HG02610 (cell line): Measurements from ENCODE around the gene RIMKLB.
"Not testable (repeated sequence)": the region's sequence is repeated elsewhere in the genome, so short reads cannot be mapped to it uniquely, and the experiment has no call there.

Source experiments
- ATAC-seq: cut with Tn5 transposase; IDR thresholded peaks from one replicate; pipeline ENCODE4 v1.9.1; 2021; ENCODE audit warnings: mild to moderate bottlenecking, moderate library complexity; ENCODE audit not compliant: unreplicated experiment

The RIMKLB gene

GRCh38 chr12:8689681-8690080 is 8.1 kb upstream of the RIMKLB start:
- ATAC-seq, result no peak

GRCh38 chr12:8692573-8692972 is 5.2 kb upstream of the RIMKLB start:
- no peak for ATAC-seq

GRCh38 chr12:8695116-8695515 is 2.7 kb upstream of the RIMKLB start:
- no peak for ATAC-seq

GRCh38 chr12:8696442-8697090 is 1.2 kb upstream of the RIMKLB start:
- ATAC-seq, result no peak

- ATAC-seq, result no peak
These were observed 693 bp upstream of the RIMKLB start for GRCh38 chr12:8697120-8697475.

- ATAC-seq, result no peak
These were observed 501 bp downstream of the RIMKLB start for GRCh38 chr12:8698132-8698851.

GRCh38 chr12:8698879-8699278 is 1.1 kb downstream of the RIMKLB start:
- no peak for ATAC-seq

- no peak for ATAC-seq
These were observed 1.9 kb downstream of the RIMKLB start for GRCh38 chr12:8699714-8700113.

- no peak for ATAC-seq
These were observed 3.4 kb downstream of the RIMKLB start for GRCh38 chr12:8701046-8701660.

- no peak for ATAC-seq
These were observed 4.4 kb downstream of the RIMKLB start for GRCh38 chr12:8702159-8702558.

- no peak for ATAC-seq
These were observed 11.5 kb downstream of the RIMKLB start for GRCh38 chr12:8709124-8709830.

GRCh38 chr12:8712572-8712971 is 14.8 kb downstream of the RIMKLB start:
- ATAC-seq, result no peak

- no peak for ATAC-seq
These were observed 24.6 kb downstream of the RIMKLB start for GRCh38 chr12:8722286-8722800.

GRCh38 chr12:8734873-8735381 is 37.1 kb downstream of the RIMKLB start:
- no peak for ATAC-seq

GRCh38 chr12:8742501-8742900 is 44.7 kb downstream of the RIMKLB start:
- ATAC-seq, result no peak

GRCh38 chr12:8743121-8743520 is 45.3 kb downstream of the RIMKLB start:
- not testable (repeated sequence) for ATAC-seq

- not testable (repeated sequence) for ATAC-seq
These were observed 47.8 kb downstream of the RIMKLB start for GRCh38 chr12:8745631-8746030.

- ATAC-seq, result no peak
These were observed 48.3 kb downstream of the RIMKLB start for GRCh38 chr12:8746046-8746445.

- not testable (repeated sequence) for ATAC-seq
These were observed 62.3 kb downstream of the RIMKLB start for GRCh38 chr12:8760076-8760475.

GRCh38 chr12:8762701-8763100 is 64.9 kb downstream of the RIMKLB start:
- ATAC-seq, result not testable (repeated sequence)

GRCh38 chr12:8766121-8766520 is 68.3 kb downstream of the RIMKLB start:
- ATAC-seq, result not testable (repeated sequence)
